ENCODE measurements around the gene RAB24.

DNA sequence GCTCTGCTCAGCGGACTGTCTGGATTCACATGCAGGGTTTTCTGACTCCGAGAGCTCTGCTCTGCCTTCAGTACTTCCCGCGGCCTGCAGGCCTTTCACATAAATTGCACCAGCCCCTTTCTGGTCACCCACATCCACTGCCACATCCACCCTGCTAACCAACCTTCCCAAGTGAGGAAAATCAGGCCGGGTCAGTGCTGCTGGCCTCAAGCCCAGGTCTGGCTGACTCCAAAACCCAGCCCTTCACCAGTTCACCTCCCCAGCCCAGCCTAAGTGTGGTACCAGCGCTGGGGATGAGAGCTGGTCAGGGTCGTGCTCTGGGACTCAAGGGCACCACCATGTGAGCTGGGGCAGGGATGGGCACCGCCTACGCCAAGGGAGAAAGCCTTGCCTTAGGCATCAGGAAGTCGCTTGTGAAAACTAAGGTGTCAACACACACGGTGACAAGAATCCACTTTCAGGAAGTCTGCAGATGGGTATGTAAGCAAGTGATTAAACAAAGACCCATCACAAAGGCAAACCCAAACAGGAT lies 35.7 kb upstream of the RAB24 start:
- TF ChIP-seq, protein P1, sequence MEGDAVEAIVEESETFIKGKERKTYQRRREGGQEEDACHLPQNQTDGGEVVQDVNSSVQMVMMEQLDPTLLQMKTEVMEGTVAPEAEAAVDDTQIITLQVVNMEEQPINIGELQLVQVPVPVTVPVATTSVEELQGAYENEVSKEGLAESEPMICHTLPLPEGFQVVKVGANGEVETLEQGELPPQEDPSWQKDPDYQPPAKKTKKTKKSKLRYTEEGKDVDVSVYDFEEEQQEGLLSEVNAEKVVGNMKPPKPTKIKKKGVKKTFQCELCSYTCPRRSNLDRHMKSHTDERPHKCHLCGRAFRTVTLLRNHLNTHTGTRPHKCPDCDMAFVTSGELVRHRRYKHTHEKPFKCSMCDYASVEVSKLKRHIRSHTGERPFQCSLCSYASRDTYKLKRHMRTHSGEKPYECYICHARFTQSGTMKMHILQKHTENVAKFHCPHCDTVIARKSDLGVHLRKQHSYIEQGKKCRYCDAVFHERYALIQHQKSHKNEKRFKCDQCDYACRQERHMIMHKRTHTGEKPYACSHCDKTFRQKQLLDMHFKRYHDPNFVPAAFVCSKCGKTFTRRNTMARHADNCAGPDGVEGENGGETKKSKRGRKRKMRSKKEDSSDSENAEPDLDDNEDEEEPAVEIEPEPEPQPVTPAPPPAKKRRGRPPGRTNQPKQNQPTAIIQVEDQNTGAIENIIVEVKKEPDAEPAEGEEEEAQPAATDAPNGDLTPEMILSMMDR (IDR thresholded peaks at IDR 0.05 in 4 of 5, conservative IDR thresholded peaks at IDR 0.05 in 1 of 5) = no peak
- TF ChIP-seq POLR2A (IDR thresholded peaks at IDR 0.05) = no peak

Measured in gastrocnemius medialis (tissue), 4 donors.